EL (cell line): ENCODE measurements around the gene CLVS2.

Experiments used
- DNase-seq: peaks from one replicate; pipeline ENCODE4 v3.0.0-alpha.2; 2016

Gene CLVS2

GRCh38 chr6:122995921-122996793, at the start of gene CLVS2:
CLVS2 (plus strand) TSS chr6:122996235; CDS start chr6:122997778, 1,543 bp downstream.
- no peak for DNase-seq

- DNase-seq = no peak
Observed at GRCh38 chr6:122947355-122947754, 48.7 kb upstream of the CLVS2 start.

GRCh38 chr6:122953766-122954165, 42.3 kb upstream of the CLVS2 start:
- DNase-seq = no peak

- DNase-seq = no peak
Observed at GRCh38 chr6:122956376-122956775, 39.7 kb upstream of the CLVS2 start.

GRCh38 chr6:122962000-122962624, 33.9 kb upstream of the CLVS2 start:
- no peak for DNase-seq

- DNase-seq = no peak
Observed at GRCh38 chr6:122969999-122970533, 26.0 kb upstream of the CLVS2 start.

GRCh38 chr6:122977180-122977579, 18.9 kb upstream of the CLVS2 start:
- no peak for DNase-seq

- DNase-seq = no peak
Observed at GRCh38 chr6:122984393-122984792, 11.6 kb upstream of the CLVS2 start.

- DNase-seq = no peak
Observed at GRCh38 chr6:122994256-122994655, 1.8 kb upstream of the CLVS2 start.

- DNase-seq = no peak
Observed at GRCh38 chr6:122996794-122997505, 915 bp downstream of the CLVS2 start.

GRCh38 chr6:122997541-122998150, 1.6 kb downstream of the CLVS2 start:
- no peak for DNase-seq

- DNase-seq = no peak
Observed at GRCh38 chr6:122998403-122998975, 2.5 kb downstream of the CLVS2 start.

GRCh38 chr6:123000244-123000770, 4.3 kb downstream of the CLVS2 start:
- no peak for DNase-seq

GRCh38 chr6:123001540-123001939, 5.5 kb downstream of the CLVS2 start:
- no peak for DNase-seq

GRCh38 chr6:123007885-123008284, 11.8 kb downstream of the CLVS2 start:
- no peak for DNase-seq

GRCh38 chr6:123009059-123009458, 13.0 kb downstream of the CLVS2 start:
- DNase-seq = no peak

- no peak for DNase-seq
Observed at GRCh38 chr6:123014835-123015234, 18.8 kb downstream of the CLVS2 start.

- no peak for DNase-seq
Observed at GRCh38 chr6:123016431-123017103, 20.5 kb downstream of the CLVS2 start.

- no peak for DNase-seq
Observed at GRCh38 chr6:123017104-123017682, 21.2 kb downstream of the CLVS2 start.

GRCh38 chr6:123022975-123023374, 26.9 kb downstream of the CLVS2 start:
- DNase-seq = no peak

GRCh38 chr6:123024976-123025375, 28.9 kb downstream of the CLVS2 start:
- no peak for DNase-seq
